Adrenal gland (tissue), 12 donors: ENCODE data around the gene CLCA4. TPM values are rescaled to one million over a fixed set of nuclear protein-coding genes. Genes with fewer than 3 reads are reported as not detected.

Source experiments
- DNase-seq, 7 donors: peaks; one replicate each; pipeline ENCODE4 v3.0.0-alpha.2; 2019 to 2020
- H3K27ac ChIP-seq, 5 donors: fragments of 200-600 bp; sonication (generic) in 4 of 5; 1 replicate in 3 of 5; 2 replicates in 2 of 5; pipeline versions ENCODE4 v1.5.1 to v1.8.0; 2016 to 2020; ENCODE audit warnings: mild to moderate bottlenecking in 1 of 5
- H3K27me3 ChIP-seq: fragments of 200-600 bp; 2 replicates; pipeline ENCODE4 v1.8.0; 2021
- H3K36me3 ChIP-seq, 2 donors: fragments of 200-600 bp; replicated peaks in 1 of 2; 1 replicate in 1 of 2; 2 replicates in 1 of 2; pipeline versions ENCODE4 v1.5.1 to v1.8.0; 2018 to 2022
- H3K4me1 ChIP-seq, 2 donors: fragments of 200-600 bp; replicated peaks in 1 of 2; 1 replicate in 1 of 2; 2 replicates in 1 of 2; pipeline versions ENCODE4 v1.5.1 to v1.8.0; 2018 to 2021
- H3K4me3 ChIP-seq, 4 donors: fragments of 200-600 bp; sonication (generic) in 3 of 4; one replicate each; pipeline ENCODE4 v1.5.1; 2016 to 2018
- H3K9me3 ChIP-seq, 3 donors: fragments of 200-600 bp; sonication (generic) in 1 of 3; replicated peaks in 1 of 3; 1 replicate in 2 of 3; 2 replicates in 1 of 3; pipeline versions ENCODE4 v1.5.1 to v1.8.0; 2016 to 2021
- POLR2A ChIP-seq, 2 donors: fragments of 450-650 bp; IDR thresholded peaks; one replicate each; pipeline ENCODE4 v1.6.1; 2017; ENCODE audit warnings: antibody characterized with exemption in 2 of 2, mild to moderate bottlenecking in 2 of 2, moderate library complexity in 1 of 2
- whole genome bisulfite sequencing, 4 donors: extraction: QIAGEN DNeasy Blood & Tissue Kit in 2 of 4; methylation state at CpG; one replicate each; pipeline versions ENCODE4 v1.1.5 to v1.1.7; 2013 to 2017; 5-methylcytosine and 5-hydroxymethylcytosine counted together
- intact Hi-C, 2 donors: fragments of 100-400 bp; cut with DNase I; formaldehyde crosslinking; loops; one replicate each; pipeline versions ENCODE4 v1.14.1 to v1.15.0; 2022 to 2023
- polyA plus RNA-seq, 3 donors: library from polyadenylated mRNA; stranded (reverse); fragments of 200-250 nt in 2 of 3; fragments of 350-450 nt in 1 of 3; fragmentation: Illumina TruSeq in 1 of 3; extraction: RNeasy Lipid Tissue Mini Kit (QIAGEN cat#74804) in 1 of 3; gene quantifications; one replicate each; pipeline ENCODE4 v1.2.3, GENCODE V29; 2013 to 2014
- total RNA-seq, 9 donors: library from RNA; depleted of rRNA in 4 of 9; stranded (reverse); fragments of >200 nt in 4 of 9; fragments of 120-200 nt in 1 of 9; fragmentation: NEBNext Ultra II Directional in 1 of 9; extraction: Animal tissue kit (Norgen Biotek cat#: 25700) in 1 of 9; gene quantifications; one replicate each; pipeline versions ENCODE4 v1.1.0 to v1.2.4, GENCODE V29; 2013 to 2023
- TF ChIP-seq, protein P1 (sequence below), 6 experiments: fragments of 450-650 bp in 4 of 6; fragments of 200-600 bp in 2 of 6; sonication (generic) in 1 of 6; IDR thresholded peaks; 1 replicate in 5 of 6; 2 replicates in 1 of 6; pipeline versions ENCODE4 v1.5.1 to v1.8.0; 2016 to 2021; ENCODE audit warnings: antibody characterized with exemption in 6 of 6, mild to moderate bottlenecking in 2 of 6, moderate library complexity in 1 of 6
- donor health status: healthy with polysubstance abuse.
- donor health status: Bipolar disorder and iron deficiency.
- donor health status: DM: yes; HTN: yes; CAD: no.
- donor health status: DM: no; HTN: no; CAD: no.
- donor health status: DM: no; HTN: no; CAD: no.
- donor health status: DM: yes; HTN: yes; CAD: no.

The CLCA4 gene
- total and polyA plus RNA-seq, 12 donors = 0.07 to 0.24 (median 0.20) TPM; not detected in 9

DNA sequence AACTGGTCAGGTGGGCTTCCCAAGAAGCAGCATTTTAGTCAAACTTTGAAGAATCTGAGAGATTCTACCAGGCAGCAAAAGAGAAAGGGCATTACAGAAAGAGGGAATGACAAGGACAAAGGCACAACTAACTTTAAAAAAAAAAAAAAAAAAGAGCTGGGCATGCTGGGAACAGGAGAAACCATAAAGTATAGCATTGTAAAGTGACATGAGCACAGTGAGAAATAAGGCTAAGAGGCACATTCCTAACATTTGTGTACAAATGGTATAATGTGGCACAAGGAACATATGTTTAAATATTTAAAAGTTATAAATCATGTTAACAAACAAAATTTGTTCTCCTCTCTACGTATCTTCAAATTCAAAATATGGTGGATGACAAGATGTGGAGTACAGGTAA is 69.6 kb downstream of the CLCA4 start:
- Histone ChIP-seq H3K4me3 (no peak overlapping the region), H3K27ac (no peak overlapping the region), H3K36me3 (no peaks in the 10 kb centered on the region), H3K9me3 (no peaks in the 10 kb centered on the region), H3K27me3 (no peaks in the 10 kb centered on the region), H3K4me1 (no peaks in the 10 kb centered on the region)
- intact Hi-C loops = no loop called here
- 61 to 76% (median 68%) methylated on average over 1 of the region's 1 CpG for WGBS, 4 donors
- no peak for TF ChIP-seq POLR2A (IDR thresholded peaks at IDR 0.05)
- TF ChIP-seq, protein P1, sequence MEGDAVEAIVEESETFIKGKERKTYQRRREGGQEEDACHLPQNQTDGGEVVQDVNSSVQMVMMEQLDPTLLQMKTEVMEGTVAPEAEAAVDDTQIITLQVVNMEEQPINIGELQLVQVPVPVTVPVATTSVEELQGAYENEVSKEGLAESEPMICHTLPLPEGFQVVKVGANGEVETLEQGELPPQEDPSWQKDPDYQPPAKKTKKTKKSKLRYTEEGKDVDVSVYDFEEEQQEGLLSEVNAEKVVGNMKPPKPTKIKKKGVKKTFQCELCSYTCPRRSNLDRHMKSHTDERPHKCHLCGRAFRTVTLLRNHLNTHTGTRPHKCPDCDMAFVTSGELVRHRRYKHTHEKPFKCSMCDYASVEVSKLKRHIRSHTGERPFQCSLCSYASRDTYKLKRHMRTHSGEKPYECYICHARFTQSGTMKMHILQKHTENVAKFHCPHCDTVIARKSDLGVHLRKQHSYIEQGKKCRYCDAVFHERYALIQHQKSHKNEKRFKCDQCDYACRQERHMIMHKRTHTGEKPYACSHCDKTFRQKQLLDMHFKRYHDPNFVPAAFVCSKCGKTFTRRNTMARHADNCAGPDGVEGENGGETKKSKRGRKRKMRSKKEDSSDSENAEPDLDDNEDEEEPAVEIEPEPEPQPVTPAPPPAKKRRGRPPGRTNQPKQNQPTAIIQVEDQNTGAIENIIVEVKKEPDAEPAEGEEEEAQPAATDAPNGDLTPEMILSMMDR (IDR thresholded peaks at IDR 0.05) = no peak
- DNase-seq = no peak

DNA sequence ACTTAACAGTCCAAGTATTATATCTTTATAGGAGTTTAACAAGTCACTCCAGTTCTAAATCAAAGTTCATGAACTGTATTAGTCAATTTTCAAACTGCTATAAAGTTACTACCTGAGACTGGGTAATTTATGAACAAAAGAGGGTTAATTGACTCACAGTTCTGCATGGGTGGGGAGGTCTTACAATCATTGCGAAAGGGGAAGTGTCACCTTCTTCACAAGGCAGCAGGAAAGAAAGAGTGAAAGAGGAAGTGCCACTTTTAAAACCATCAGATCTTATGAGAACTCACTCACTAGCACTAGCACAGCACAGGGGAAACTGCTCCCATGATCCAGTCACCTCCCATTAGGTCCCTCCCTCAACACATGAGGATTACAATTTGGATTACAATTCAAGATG is 70.0 kb downstream of the CLCA4 start:
- WGBS, 4 donors = 33 to 56% (median 55%) methylated on average over 1 of the region's 1 CpG
- no peaks in the 10 kb centered on the region for H3K36me3 ChIP-seq
- no peaks in the 10 kb centered on the region for H3K27me3 ChIP-seq
- H3K27ac ChIP-seq = no peak overlapping the region
- no peak overlapping the region for H3K4me3 ChIP-seq
- H3K4me1 ChIP-seq = no peaks in the 10 kb centered on the region
- intact Hi-C loops = no loop called here
- no peak for DNase-seq
- no peaks in the 10 kb centered on the region for H3K9me3 ChIP-seq
- TF ChIP-seq POLR2A (IDR thresholded peaks at IDR 0.05) = no peak
- TF ChIP-seq, protein P1 (IDR thresholded peaks at IDR 0.05) = no peak

DNA sequence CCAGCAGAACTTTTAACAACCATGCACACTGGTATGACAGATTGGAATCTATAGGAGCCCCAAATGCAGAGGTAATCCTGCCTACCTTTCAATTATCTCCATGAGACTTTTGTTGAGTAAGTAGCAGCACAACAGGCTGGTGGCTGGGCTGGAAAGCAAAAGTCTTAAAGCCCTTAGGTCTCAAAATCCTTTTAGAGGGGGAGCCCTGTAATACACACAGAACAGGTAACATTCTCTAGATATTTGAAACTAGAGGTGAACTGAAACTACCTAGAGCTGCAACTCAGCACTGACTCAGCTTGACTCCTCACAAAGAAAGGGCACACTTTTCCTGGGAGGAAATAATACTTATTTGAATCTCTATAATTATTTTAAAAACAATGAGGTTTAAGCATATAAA is 71.5 kb downstream of the CLCA4 start:
- H3K27me3 ChIP-seq = no peaks in the 10 kb centered on the region
- no peak for TF ChIP-seq POLR2A (IDR thresholded peaks at IDR 0.05)
- TF ChIP-seq, protein P1 (IDR thresholded peaks at IDR 0.05) = no peak
- H3K36me3 ChIP-seq = no peaks in the 10 kb centered on the region
- H3K9me3 ChIP-seq = no peaks in the 10 kb centered on the region
- intact Hi-C loops = no loop called here
- no peak overlapping the region for H3K27ac ChIP-seq
- no peak overlapping the region for H3K4me3 ChIP-seq
- DNase-seq = no peak
- no peaks in the 10 kb centered on the region for H3K4me1 ChIP-seq

DNA sequence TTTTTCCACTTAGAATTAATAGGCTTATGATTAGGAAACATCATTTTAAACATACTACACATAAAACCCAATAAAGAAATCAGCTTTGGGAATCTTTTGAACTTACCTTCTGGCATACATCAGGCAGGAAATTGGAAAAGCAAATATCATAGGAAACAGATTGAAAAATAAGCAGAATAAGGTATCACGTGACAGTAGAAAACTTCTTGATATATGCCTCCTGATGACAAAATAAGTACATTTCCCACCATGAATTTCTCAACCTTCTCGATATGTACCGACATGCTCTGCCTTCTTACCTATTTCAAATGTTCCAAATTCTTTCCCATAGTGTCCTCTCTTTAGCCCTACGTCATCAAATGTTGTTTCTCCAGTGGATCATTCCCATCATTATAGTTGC is 72.4 kb downstream of the CLCA4 start:
- Histone ChIP-seq H3K4me3 (no peak overlapping the region), H3K27ac (no peak overlapping the region), H3K9me3 (no peaks in the 10 kb centered on the region), H3K36me3 (no peaks in the 10 kb centered on the region), H3K4me1 (no peaks in the 10 kb centered on the region), H3K27me3 (no peaks in the 10 kb centered on the region)
- TF ChIP-seq, protein P1 (IDR thresholded peaks at IDR 0.05) = no peak
- TF ChIP-seq POLR2A (IDR thresholded peaks at IDR 0.05) = no peak
- DNase-seq = no peak
- intact Hi-C loops = no loop called here
- 77 to 84% (median 82%) methylated on average over 4 of the region's 4 CpGs for WGBS, 4 donors
